ENCODE results near the gene GNG7.
"Not testable (repeated sequence)": the region's sequence is repeated elsewhere in the genome, so short reads cannot be mapped to it uniquely, and the experiment has no call there.

GNG7 gene

GRCh38 chr19:2569596-2570465 is 132.7 kb downstream of the GNG7 start:
- no peak for DNase-seq

- no peak for DNase-seq
Observed at GRCh38 chr19:2567996-2568395, 134.5 kb downstream of the GNG7 start.

GRCh38 chr19:2567580-2567979 is 134.9 kb downstream of the GNG7 start:
- no peak for DNase-seq

GRCh38 chr19:2563546-2563945 is 138.9 kb downstream of the GNG7 start:
- not testable (repeated sequence) for DNase-seq

GRCh38 chr19:2561895-2562294 is 140.6 kb downstream of the GNG7 start:
- DNase-seq = no peak

- no peak for DNase-seq
Observed at GRCh38 chr19:2561221-2561620, 141.3 kb downstream of the GNG7 start.

- no peak for DNase-seq
Observed at GRCh38 chr19:2560369-2560768, 142.1 kb downstream of the GNG7 start.

- DNase-seq = no peak
Observed at GRCh38 chr19:2558543-2558942, 144.0 kb downstream of the GNG7 start.

- not testable (repeated sequence) for DNase-seq
Observed at GRCh38 chr19:2558131-2558530, 144.4 kb downstream of the GNG7 start.

- no peak for DNase-seq
Observed at GRCh38 chr19:2557093-2557440, 145.4 kb downstream of the GNG7 start.

GRCh38 chr19:2556221-2557092 is 146.0 kb downstream of the GNG7 start:
- DNase-seq = no peak

- DNase-seq = no peak
Observed at GRCh38 chr19:2555422-2556220, 146.9 kb downstream of the GNG7 start.

- DNase-seq = no peak
Observed at GRCh38 chr19:2554856-2555255, 147.6 kb downstream of the GNG7 start.

- no peak for DNase-seq
Observed at GRCh38 chr19:2553510-2553909, 149.0 kb downstream of the GNG7 start.

- no peak for DNase-seq
Observed at GRCh38 chr19:2552859-2553258, 149.6 kb downstream of the GNG7 start.

GRCh38 chr19:2551864-2552185 is 150.7 kb downstream of the GNG7 start:
- no peak for DNase-seq

- DNase-seq = no peak
Observed at GRCh38 chr19:2551172-2551863, 151.2 kb downstream of the GNG7 start.

GRCh38 chr19:2550431-2551171 is 151.9 kb downstream of the GNG7 start:
- DNase-seq = peak; percentile 68

GRCh38 chr19:2549701-2550191 is 152.7 kb downstream of the GNG7 start:
- DNase-seq = no peak

- no peak for DNase-seq
Observed at GRCh38 chr19:2548966-2549365, 153.5 kb downstream of the GNG7 start.

- no peak for DNase-seq
Observed at GRCh38 chr19:2547721-2548120, 154.8 kb downstream of the GNG7 start.
